GM20000 (cell line): Measurements from ENCODE around the gene SLC44A5.

Experiments used
- DNase-seq: peaks from one replicate; pipeline ENCODE4 v3.0.0; 2012; ENCODE audit warnings: low spot score
- CTCF ChIP-seq: IDR thresholded peaks from 2 replicates; pipeline ENCODE4 v1.5.1; 2012; ENCODE audit warnings: mild to moderate bottlenecking, control low read depth; ENCODE audit errors: extremely low read depth, missing control alignments

SLC44A5 gene

GRCh38 chr1:75444220-75444619 lies 166.7 kb downstream of the SLC44A5 start:
- no peak for TF ChIP-seq CTCF
- no peak for DNase-seq

DNA sequence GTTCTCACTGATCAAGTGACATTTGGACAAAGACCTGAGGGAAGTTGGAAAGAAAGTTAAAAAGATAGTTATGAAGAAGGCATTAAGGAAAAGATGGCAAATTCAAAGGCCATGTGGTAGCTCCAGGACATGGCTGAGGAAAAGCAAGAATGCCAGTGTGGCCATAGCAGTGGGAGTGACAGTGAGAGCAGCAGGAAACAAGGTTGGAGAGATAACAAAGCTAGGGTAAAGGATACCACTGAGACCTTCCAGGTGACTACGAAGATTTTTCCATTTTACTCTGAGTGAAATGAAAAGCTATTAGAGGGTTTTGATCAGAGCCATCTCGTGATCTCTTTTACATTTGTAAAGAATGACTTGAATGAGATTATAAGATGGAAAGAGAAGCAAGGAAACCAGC lies 170.6 kb downstream of the SLC44A5 start:
- no peak for DNase-seq
- TF ChIP-seq CTCF = no peak

DNA sequence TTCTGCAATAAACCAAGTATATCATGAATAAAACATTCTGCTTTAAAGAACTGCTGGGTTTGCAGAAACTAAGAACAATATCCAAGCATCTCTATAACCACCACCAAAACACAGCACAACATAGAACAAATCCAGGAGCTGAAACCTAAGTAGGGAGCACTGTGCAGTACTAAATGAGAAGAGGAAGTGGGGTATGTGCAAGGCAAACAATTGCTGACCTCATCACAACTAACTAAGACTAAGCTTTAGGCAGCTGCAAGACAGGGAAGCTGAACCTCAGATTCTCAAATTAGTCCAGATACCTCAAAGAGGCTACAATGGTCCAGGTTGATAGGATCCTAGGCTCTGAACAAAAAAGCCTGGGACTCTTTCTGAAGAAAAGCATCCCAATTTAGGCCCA lies 172.6 kb downstream of the SLC44A5 start:
- DNase-seq = no peak
- no peak for TF ChIP-seq CTCF

DNA sequence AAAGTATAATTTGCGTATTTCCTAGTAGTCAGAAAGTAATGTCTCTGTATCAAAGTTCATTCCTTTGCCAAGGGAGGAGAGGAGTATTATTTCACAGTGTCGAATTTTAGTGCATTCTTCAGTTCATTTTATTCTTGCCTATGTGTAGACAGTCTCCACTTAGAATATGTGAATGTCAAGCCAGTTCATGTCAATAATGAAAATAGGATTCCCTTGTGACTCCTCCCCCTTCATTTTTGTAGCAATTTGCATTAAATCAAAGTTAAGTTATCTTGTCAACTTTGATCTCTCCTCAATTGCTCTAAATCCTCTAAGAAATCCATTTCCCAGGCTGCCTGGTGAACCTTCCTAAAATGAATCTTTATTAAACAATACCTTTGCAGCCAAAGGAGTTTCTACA lies 179.1 kb downstream of the SLC44A5 start:
- no peak for DNase-seq
- TF ChIP-seq CTCF = no peak

DNA sequence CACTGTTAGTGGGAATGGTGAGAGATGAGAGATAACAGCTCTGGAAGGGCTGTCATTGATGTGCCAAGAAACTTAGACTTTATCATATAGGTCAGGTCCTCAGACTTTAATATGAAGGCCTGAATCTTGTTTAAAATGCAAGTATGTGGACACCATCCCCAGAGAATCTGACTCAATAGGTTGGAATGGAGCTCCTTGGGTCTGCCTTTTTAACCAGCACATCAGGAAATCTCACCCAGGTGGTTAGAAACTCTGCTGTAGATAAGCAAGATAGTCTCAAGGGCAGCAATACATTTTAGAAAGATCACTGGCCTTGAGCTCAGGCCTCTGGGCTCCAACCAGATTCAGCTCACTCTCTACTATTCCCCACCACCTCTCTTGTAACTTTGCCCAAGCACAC lies 180.4 kb downstream of the SLC44A5 start:
- no peak for TF ChIP-seq CTCF
- DNase-seq = no peak

GRCh38 chr1:75426688-75427087 lies 184.2 kb downstream of the SLC44A5 start:
- DNase-seq = no peak
- TF ChIP-seq CTCF = no peak

GRCh38 chr1:75425001-75425650 lies 185.8 kb downstream of the SLC44A5 start:
- no peak for TF ChIP-seq CTCF
- DNase-seq = no peak
